ENCODE results near the gene JADE1. TPM values are rescaled to one million over a fixed set of nuclear protein-coding genes. Genes with fewer than 3 reads are reported as not detected.

JADE1 gene
- total and polyA plus RNA-seq, 2 experiments from 2014 or later: 84.2 to 158 TPM

DNA sequence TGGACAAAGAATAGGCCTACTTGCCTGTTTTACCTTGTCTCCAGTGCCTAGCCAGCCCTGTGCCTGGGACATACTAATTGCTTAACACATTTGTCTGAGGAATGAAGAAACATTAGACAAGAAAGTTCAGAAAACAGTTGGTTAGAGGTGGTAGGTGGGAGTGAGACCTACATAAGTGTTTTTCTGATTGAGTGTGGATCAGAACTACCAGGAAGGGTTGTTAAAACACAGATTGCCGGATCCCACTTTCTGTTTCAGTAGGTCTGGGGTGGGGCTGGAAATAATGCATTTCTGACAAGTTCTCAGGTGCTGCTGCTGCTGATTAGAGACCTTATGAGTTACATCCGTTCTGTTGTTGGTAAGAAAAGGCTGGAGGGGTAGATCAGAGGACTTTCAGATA lies 5.7 kb upstream of the JADE1 start (continued):
- no peak for TF ChIP-seq STAT1 (IDR thresholded peaks at IDR 0.05; ENCODE audit: unreplicated experiment)

DNA sequence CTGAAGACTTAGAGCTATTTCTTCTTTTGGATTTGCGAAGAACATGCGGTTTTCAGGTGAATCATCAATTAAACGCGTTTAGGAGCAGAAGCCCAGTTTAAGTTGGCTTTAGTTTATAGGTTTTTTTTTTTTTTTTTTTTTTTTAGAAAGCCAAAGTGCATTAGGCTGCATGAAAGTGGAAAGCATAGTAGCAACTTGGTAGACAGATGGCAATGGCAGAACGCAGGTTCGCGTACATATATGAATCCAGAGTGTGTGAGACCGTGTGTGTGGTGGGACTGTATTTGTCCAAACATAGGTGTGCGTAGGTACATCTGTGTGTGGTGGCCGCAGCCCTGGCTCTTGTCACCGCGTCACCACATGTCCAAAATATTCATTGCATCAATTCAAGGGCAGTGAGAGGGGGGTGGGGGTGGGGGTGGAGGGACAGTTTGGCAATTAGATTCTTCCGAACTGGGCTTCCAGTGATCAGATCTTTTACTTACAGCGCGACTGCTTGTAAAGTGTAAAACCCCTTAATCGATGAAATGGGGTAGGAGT lies 901 bp downstream of the JADE1 start:
- H2AFZ ChIP-seq: no peak overlapping the region

More for the DNA sequence above, 901 bp downstream of the JADE1 start:
- Histone ChIP-seq H3F3A (replicated peaks; ENCODE audit: low read depth) (0 out of 2 replicates have a peak, but pooled peaks cover 8% of the 10 kb centered on the region), H3K4me1 (ENCODE audit: insufficient read depth) (peaks cover 34% of the 10 kb centered on the region), H3K79me2 (replicated peaks; ENCODE audit: insufficient read depth) (peaks cover 58% of the 10 kb centered on the region), H4K20me1 (replicated peaks; ENCODE audit: insufficient read depth) (peaks cover 26% of the 10 kb centered on the region), H3K36me3 (ENCODE audit: insufficient read depth) (no peaks in the 10 kb centered on the region), H3K27me3 (ENCODE audit: insufficient read depth) (no peaks in the 10 kb centered on the region), H3K9me2 (ENCODE audit: insufficient read depth) (no peaks in the 10 kb centered on the region), H3K4me3 (peak overlapping the region; percentile 66), H3K27ac (ENCODE audit: low read depth) (peak overlapping the region; percentile 100), H3K4me2 (peak overlapping the region; percentile 86)
- Mint-ChIP-seq H3K27ac (peak overlapping the region; percentile 100), H3K9me3 (peaks cover 3% of the 10 kb centered on the region; the same call in 2 of the 3 replicates), H3K36me3 (ENCODE audit: low read depth) (peaks cover 22% of the 10 kb centered on the region), H3K4me1 (peaks cover 35% of the 10 kb centered on the region), H3K27me3 (ENCODE audit: insufficient read depth, low read depth, poor library complexity) (peaks cover 20% of the 10 kb centered on the region), H3K4me3 (peak overlapping the region; percentile 99)
- TF ChIP-seq, protein P1, sequence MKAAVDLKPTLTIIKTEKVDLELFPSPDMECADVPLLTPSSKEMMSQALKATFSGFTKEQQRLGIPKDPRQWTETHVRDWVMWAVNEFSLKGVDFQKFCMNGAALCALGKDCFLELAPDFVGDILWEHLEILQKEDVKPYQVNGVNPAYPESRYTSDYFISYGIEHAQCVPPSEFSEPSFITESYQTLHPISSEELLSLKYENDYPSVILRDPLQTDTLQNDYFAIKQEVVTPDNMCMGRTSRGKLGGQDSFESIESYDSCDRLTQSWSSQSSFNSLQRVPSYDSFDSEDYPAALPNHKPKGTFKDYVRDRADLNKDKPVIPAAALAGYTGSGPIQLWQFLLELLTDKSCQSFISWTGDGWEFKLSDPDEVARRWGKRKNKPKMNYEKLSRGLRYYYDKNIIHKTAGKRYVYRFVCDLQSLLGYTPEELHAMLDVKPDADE (IDR thresholded peaks at IDR 0.05): no peak
- TF ChIP-seq STAT1 (IDR thresholded peaks at IDR 0.05; ENCODE audit: unreplicated experiment): no peak
- no peak for TF ChIP-seq EZH2phosphoT487 (IDR thresholded peaks at IDR 0.05; ENCODE audit: unreplicated experiment)
- no peak for TF ChIP-seq CTCF (conservative IDR thresholded peaks at IDR 0.05; ENCODE audit: low read depth in 2 of 2)
- TF ChIP-seq, protein P2, sequence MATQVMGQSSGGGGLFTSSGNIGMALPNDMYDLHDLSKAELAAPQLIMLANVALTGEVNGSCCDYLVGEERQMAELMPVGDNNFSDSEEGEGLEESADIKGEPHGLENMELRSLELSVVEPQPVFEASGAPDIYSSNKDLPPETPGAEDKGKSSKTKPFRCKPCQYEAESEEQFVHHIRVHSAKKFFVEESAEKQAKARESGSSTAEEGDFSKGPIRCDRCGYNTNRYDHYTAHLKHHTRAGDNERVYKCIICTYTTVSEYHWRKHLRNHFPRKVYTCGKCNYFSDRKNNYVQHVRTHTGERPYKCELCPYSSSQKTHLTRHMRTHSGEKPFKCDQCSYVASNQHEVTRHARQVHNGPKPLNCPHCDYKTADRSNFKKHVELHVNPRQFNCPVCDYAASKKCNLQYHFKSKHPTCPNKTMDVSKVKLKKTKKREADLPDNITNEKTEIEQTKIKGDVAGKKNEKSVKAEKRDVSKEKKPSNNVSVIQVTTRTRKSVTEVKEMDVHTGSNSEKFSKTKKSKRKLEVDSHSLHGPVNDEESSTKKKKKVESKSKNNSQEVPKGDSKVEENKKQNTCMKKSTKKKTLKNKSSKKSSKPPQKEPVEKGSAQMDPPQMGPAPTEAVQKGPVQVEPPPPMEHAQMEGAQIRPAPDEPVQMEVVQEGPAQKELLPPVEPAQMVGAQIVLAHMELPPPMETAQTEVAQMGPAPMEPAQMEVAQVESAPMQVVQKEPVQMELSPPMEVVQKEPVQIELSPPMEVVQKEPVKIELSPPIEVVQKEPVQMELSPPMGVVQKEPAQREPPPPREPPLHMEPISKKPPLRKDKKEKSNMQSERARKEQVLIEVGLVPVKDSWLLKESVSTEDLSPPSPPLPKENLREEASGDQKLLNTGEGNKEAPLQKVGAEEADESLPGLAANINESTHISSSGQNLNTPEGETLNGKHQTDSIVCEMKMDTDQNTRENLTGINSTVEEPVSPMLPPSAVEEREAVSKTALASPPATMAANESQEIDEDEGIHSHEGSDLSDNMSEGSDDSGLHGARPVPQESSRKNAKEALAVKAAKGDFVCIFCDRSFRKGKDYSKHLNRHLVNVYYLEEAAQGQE (IDR thresholded peaks at IDR 0.05; ENCODE audit: unreplicated experiment): no peak
- no peak for TF ChIP-seq POLR2AphosphoS5 (IDR thresholded peaks at IDR 0.05; ENCODE audit: low read depth)
- no peak for TF ChIP-seq CREB1 (CRISPR knock-in tag; IDR thresholded peaks at IDR 0.05; ENCODE audit: low read depth)
- TF ChIP-seq EZH2 (IDR thresholded peaks at IDR 0.05; ENCODE audit: low read depth, unreplicated experiment): no peak
- TF ChIP-seq, protein P3, sequence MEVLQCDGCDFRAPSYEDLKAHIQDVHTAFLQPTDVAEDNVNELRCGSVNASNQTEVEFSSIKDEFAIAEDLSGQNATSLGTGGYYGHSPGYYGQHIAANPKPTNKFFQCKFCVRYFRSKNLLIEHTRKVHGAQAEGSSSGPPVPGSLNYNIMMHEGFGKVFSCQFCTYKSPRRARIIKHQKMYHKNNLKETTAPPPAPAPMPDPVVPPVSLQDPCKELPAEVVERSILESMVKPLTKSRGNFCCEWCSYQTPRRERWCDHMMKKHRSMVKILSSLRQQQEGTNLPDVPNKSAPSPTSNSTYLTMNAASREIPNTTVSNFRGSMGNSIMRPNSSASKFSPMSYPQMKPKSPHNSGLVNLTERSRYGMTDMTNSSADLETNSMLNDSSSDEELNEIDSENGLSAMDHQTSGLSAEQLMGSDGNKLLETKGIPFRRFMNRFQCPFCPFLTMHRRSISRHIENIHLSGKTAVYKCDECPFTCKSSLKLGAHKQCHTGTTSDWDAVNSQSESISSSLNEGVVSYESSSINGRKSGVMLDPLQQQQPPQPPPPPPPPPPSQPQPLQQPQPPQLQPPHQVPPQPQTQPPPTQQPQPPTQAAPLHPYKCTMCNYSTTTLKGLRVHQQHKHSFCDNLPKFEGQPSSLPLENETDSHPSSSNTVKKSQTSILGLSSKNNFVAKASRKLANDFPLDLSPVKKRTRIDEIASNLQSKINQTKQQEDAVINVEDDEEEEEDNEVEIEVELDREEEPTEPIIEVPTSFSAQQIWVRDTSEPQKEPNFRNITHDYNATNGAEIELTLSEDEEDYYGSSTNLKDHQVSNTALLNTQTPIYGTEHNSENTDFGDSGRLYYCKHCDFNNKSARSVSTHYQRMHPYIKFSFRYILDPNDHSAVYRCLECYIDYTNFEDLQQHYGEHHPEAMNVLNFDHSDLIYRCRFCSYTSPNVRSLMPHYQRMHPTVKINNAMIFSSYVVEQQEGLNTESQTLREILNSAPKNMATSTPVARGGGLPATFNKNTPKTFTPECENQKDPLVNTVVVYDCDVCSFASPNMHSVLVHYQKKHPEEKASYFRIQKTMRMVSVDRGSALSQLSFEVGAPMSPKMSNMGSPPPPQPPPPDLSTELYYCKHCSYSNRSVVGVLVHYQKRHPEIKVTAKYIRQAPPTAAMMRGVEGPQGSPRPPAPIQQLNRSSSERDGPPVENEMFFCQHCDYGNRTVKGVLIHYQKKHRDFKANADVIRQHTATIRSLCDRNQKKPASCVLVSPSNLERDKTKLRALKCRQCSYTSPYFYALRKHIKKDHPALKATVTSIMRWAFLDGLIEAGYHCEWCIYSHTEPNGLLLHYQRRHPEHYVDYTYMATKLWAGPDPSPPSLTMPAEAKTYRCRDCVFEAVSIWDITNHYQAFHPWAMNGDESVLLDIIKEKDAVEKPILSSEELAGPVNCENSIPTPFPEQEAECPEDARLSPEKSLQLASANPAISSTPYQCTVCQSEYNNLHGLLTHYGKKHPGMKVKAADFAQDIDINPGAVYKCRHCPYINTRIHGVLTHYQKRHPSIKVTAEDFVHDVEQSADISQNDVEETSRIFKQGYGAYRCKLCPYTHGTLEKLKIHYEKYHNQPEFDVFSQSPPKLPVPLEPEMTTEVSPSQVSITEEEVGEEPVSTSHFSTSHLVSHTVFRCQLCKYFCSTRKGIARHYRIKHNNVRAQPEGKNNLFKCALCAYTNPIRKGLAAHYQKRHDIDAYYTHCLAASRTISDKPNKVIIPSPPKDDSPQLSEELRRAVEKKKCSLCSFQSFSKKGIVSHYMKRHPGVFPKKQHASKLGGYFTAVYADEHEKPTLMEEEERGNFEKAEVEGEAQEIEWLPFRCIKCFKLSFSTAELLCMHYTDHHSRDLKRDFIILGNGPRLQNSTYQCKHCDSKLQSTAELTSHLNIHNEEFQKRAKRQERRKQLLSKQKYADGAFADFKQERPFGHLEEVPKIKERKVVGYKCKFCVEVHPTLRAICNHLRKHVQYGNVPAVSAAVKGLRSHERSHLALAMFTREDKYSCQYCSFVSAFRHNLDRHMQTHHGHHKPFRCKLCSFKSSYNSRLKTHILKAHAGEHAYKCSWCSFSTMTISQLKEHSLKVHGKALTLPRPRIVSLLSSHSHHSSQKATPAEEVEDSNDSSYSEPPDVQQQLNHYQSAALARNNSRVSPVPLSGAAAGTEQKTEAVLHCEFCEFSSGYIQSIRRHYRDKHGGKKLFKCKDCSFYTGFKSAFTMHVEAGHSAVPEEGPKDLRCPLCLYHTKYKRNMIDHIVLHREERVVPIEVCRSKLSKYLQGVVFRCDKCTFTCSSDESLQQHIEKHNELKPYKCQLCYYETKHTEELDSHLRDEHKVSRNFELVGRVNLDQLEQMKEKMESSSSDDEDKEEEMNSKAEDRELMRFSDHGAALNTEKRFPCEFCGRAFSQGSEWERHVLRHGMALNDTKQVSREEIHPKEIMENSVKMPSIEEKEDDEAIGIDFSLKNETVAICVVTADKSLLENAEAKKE (CRISPR knock-in tag; IDR thresholded peaks at IDR 0.05): no peak
- no peak for TF ChIP-seq ZNF114 (CRISPR knock-in tag; IDR thresholded peaks at IDR 0.05)
- TF ChIP-seq JUNB (IDR thresholded peaks at IDR 0.05; ENCODE audit: unreplicated experiment): no peak
- no peak for TF ChIP-seq NANOG (IDR thresholded peaks at IDR 0.05; ENCODE audit: borderline replicate concordance)
- TF ChIP-seq ZNF331 (CRISPR knock-in tag; IDR thresholded peaks at IDR 0.05; ENCODE audit: low read depth): no peak
- no peak for ATAC-seq
- DNase-seq (ENCODE audit: low spot score): no peak

All from GM23338 (cell line).